Activated gamma-delta T cell treated with Interleukin-2 at 50 U/mL for 16 hours (primary cell): Measurements from ENCODE around the gene ATP5F1B.
"Not testable (repeated sequence)": the region's sequence is repeated elsewhere in the genome, so short reads cannot be mapped to it uniquely, and the experiment has no call there.

Experiments used
- DNase-seq: peaks from one replicate; pipeline ENCODE4 v3.0.0-alpha.2; 2020

The ATP5F1B gene

DNA sequence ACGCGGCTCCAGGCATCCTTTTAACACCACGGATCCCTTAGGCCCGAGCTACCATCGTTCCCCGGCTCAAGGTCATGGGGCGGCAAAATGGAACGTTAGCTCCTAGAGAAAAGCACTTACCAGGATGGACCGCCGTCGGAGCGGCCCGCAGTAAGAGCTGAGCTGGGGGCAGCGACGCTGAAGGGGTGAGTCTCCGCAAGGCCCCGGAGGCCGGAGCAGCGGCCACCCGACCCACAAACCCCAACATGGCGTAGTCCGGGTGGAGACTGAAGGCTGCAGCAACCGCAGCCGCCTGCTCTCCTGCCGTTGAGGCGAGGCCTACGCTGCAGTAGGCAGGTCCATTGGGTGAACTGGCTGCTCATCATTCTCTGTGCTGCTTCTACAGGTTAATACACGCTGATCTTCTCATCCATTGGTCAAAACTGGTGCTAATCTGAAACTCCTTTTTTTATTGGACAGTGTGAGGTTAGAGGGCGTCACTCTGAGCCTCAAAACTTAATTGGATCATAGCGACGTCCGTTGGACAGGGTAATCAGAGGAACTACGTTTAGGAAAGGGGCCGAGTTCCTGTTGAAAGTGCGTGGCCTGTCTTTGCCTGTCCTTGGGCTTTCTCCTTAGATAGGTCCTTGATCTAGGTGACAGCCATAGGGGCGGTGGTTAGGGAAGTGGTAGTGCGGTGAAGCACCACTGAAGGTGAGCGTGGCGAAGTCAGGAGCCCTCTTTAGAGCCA lies at the start of gene ATP5F1B:
Gene ATP5F1B (minus strand): TSS at position 268 of the 730 bp plus-strand sequence. CDS start 21 bp downstream, at position 247.
- peak; percentile 90 for DNase-seq

- no peak for DNase-seq
Measured at GRCh38 chr12:56694161-56694560, 48.4 kb upstream of the ATP5F1B start.

DNA sequence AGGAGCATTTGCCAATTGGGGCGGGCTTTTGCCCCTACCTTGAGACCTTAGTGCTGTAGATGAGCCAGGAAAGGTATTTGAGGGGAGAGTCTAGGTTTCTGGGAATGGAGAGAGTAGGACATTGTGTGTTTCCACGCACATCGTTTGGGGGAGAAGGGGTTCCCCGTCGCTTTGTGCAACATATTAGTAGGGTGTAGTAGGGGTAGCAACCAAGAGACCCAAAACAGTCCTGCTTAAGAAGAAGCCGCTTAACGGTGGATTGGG lies 43.0 kb upstream of the ATP5F1B start:
- DNase-seq, result no peak

GRCh38 chr12:56688129-56688845 lies 42.5 kb upstream of the ATP5F1B start, which contains the start of gene PTGES3:
PTGES3 (minus strand) TSS chr12:56688284; CDS start chr12:56687999, 285 bp downstream.
- peak; percentile 98 for DNase-seq

DNA sequence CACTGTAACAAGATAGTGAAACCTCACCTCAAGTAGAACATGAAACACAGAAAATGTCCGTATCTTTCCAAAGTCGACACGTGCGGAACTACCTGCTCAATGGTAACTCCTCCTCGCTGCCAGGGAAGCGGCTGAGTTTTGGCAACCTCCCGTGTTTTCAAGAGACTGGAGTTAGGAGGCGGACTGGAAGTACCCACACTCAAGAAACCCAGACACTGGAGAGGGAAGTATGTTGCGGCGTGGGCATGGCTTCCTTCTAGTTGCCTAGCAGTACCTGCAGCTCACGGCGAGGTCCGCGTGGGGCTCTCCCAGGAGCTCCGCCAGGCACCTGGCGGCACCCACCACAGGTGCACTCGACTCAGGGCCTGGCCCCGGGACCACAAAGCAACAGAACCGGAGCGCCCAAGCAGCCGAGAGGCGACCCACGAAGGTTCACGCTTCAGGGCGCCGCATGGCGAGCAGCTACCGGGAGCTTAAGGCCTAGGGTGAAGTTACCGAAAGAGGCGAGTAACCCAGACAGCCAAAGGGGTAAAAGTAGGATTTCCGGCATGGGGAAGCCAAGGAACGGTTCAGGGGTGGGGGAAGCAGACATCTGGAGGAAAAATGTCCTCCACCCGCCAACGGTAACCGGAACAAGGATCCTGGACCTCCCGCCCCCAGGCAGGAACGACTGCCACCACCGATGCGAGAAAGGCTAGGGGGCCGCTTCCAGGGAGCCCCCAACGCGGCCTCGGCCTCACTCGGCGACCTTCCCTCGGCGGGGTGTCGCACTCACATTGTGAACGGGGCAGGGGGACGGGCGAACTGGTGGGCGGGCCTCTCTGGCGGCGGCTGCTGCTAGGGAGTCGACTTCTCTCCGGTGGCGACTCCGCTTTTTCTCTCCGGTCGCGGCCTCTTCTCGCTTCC lies 41.7 kb upstream of the ATP5F1B start:
- peak; percentile 77 for DNase-seq

GRCh38 chr12:56684745-56685359 lies 39.1 kb upstream of the ATP5F1B start:
- DNase-seq, result no peak

- no peak for DNase-seq
Measured at GRCh38 chr12:56682323-56682722, 36.5 kb upstream of the ATP5F1B start.

DNA sequence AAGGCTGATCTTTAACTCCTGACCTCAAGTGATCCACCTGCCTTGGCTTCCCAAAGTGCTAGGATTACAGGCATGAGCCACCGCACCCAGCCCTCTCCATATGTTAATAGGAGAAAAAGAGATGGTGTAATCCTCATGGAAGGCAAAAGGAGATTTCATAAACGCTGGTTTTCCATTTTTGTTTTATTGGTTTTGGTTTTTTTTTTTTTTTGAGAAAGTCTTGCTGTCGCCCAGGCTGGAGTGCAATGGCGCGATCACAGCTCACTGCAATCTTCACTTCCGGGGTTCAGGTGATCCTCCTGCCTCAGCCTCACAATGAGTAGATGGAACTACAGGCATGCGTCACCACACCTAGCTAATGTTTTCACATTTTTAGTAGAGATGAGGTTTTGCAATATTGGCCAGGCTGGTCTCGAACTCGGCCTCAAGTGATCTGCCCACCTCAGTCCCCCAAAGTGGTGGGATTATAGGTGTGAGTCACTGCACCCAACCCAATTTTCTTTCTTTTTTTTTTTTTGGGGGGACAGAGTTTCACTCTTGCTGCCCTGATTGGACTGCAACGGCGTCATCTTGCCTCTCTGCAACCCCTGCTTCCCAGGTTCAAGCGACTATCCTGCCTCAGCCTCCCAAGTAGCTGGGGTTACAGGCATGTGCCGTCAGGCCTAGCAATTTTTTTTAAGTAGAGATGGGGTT lies 34.2 kb upstream of the ATP5F1B start:
- DNase-seq, result no peak

GRCh38 chr12:56678852-56679251 lies 33.1 kb upstream of the ATP5F1B start:
- DNase-seq, result no peak

GRCh38 chr12:56677680-56678079 lies 31.9 kb upstream of the ATP5F1B start:
- no peak for DNase-seq

DNA sequence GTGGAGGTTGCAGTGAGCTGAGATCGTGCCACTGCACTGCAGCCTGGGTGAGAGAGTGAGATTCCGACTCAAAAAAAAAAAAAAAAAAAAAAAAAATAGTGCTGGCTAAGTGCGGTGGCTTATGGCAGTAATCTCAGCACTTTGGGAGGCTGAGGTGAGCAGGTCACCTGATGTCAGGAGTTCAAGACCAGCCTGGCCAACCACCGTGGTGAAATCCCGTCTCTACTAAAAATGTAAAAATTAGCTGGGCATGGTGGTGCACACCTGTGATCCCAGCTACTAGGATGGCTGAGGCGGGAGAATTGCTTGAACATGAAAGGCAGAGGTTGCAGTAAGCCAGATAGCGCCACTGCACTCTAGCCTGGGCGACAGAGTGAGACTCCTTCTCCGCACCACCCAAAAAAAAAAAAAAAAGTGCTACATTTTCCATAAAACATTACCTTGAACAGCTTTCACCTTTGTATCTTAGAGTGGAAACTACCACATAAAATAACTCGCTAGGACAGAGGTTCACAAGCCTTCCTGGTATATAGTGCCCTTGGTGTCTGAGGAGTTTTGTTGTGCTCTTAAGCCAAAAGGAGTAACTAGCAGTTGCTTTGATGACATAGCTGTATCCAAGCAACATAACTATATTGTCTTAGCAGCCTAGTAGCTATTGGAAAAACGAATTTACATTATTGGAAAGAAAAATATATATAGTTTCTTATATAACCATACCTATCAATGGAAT lies 31.2 kb upstream of the ATP5F1B start:
- DNase-seq, result no peak

GRCh38 chr12:56671608-56672007 lies 25.8 kb upstream of the ATP5F1B start:
- no peak for DNase-seq

DNA sequence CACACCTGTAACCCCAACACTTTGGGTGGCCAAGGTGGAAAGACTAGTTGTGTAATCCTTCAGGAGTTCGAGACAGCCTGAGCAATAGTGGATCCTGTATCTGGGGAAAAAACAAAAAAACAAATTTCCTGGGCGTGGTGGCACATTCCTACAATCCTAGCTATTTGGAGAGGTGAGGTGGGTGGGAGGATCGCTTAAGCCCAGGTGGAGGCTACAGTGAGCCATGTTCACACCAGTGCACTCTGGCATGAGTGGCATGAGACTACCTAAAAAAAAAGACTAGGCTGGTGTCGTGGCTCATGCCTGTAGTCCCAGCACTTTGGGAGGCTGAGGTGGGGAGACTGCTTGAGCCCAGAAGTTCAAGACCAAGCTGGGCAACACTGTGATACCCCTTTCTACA lies 25.1 kb upstream of the ATP5F1B start:
- DNase-seq, result no peak

DNA sequence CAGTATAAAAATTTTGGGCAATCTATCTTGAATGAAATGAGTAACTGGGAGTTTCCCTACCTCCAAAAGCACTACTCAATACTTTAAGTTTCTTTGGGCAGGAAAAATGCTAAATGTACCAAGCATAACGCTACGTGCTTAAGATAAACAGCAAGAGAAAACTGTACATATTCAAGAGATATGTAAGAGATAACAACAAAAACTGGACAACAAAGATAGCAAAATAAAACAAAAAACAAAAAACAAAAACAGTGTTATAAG lies 22.3 kb upstream of the ATP5F1B start:
- DNase-seq, result no peak

GRCh38 chr12:56661979-56662638 lies 16.3 kb upstream of the ATP5F1B start:
- DNase-seq, result no peak

- no peak for DNase-seq
Measured at GRCh38 chr12:56661560-56661959, 15.8 kb upstream of the ATP5F1B start.

GRCh38 chr12:56658921-56659320 lies 13.1 kb upstream of the ATP5F1B start:
- DNase-seq, result no peak

- DNase-seq, result no peak
Measured at GRCh38 chr12:56657416-56658379, 11.9 kb upstream of the ATP5F1B start.

DNA sequence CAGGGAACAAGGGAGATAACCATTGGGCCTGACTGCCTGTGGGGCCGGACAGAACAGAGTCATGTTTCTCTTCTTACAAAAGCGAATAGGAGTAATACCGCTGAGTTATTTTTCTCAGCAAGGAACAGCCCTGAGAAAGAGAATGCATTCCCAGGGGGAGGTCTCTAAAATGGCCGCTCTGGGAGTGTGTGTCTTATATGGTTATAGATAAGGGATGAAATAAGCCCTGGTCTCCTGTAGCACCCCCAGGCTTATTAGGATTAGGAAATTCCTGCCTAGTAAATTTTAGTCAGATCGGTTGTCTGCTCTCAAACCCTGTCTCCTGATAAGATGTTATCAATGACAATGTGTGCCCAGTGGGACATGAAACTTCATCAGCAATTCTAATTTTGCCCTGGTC lies 8.0 kb upstream of the ATP5F1B start:
- DNase-seq, result not testable (repeated sequence)

GRCh38 chr12:56648023-56648422 lies 2.2 kb upstream of the ATP5F1B start:
- DNase-seq, result not testable (repeated sequence)
